Measurements from ENCODE around the gene TIMM10.

The TIMM10 gene

DNA sequence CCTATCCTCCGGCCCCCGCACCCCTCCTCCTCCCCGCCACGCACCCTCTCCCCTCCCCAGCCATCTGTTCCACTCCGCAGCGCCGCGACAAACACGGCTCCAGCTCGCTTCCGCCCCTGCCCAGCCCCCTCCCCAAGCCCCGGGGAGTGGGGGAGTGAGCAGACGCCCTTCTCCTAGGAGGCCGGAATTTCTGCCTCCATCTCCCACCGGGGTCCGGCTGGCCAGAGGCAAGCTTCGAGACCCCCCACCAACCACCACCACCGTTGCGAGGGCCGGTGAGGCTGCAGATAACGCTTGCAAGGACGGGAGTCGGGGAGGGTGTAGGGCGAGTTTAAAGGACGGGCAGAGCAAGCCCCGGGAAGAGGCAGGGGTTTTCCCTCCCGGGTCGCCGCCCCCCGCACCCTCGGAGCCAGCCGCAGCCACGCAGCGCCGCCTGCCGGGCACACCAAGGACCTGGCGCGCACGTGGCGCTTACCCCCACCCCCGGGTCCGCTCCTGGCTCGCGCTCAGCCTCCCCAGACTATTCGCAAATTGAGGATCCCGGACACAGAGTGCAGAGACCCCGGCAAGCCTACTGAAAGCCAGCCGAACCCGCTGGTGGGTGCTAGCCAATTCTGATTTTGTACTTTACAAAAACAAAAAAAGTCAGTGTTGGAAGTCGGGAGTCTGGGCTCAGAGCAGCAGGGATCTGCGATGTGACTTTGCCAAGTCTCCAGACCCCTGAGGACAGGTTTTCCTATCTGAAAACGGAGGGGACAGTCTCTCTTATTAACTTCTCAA is 47.6 kb downstream of the TIMM10 start:
- peak; percentile 82 for DNase-seq (ENCODE audit: low spot score)

DNA sequence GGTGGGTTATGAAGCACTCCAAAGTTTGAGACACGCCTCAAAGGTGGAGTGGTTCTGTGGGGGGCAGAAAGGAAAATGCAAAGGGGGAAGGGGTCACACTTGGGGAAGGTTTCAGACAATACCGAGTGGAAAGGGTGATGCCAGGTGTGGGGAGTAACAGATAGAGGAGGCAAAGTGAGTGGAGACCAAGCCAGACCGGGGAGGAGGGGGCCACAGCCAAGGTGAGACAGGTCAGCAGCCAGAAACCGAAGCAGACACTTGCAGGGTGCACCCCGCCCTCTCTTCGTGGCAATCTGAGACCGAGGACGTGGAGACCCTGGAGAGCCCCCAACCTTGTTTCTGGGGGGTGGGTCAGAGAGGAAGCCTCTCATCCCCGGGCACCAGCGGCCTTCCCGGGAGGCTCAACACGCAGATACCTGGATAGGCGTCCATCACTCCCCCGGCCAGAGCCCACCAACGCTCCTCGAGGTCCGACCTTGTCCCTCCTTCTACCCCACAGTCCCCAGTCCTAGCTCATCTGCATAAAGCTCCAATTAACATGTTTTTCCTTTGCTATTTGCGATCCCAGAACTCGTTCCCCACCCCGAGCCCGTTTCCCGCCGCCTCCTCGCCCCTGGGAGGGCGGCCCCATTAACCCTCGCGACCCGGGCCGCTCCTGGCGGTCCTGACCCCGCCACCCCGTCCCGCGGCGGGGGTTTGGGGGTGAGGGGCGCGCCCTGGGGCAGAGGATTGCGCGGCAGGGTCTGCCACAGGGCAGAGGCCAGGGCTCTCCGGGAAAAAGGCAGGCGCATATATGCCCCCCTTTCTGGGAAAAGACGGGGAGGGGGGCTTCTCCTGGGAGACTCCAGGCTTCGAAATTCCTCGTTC is 48.4 kb downstream of the TIMM10 start:
- DNase-seq (ENCODE audit: low spot score), result no peak

DNA sequence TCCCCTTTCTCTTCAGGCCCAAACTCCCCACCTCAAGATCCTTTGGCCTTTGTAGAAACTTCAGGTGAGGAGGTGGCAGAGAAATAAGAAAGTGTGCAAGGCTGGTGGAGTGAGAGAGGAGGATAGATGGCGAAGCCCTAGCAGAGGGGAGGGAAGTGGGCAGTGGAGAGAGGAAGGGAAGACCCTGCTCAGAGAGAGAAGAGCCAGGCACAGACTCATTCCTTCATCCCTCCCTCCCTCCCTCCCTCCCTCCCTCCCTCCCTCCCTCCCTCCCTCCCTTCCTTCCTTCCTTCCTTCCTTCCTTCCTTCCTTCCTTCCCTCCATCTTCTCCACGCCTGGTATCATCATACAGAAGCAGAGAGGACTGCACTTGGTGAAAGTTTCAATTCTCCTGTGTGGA is 49.2 kb downstream of the TIMM10 start:
- DNase-seq (ENCODE audit: low spot score), result no peak

DNA sequence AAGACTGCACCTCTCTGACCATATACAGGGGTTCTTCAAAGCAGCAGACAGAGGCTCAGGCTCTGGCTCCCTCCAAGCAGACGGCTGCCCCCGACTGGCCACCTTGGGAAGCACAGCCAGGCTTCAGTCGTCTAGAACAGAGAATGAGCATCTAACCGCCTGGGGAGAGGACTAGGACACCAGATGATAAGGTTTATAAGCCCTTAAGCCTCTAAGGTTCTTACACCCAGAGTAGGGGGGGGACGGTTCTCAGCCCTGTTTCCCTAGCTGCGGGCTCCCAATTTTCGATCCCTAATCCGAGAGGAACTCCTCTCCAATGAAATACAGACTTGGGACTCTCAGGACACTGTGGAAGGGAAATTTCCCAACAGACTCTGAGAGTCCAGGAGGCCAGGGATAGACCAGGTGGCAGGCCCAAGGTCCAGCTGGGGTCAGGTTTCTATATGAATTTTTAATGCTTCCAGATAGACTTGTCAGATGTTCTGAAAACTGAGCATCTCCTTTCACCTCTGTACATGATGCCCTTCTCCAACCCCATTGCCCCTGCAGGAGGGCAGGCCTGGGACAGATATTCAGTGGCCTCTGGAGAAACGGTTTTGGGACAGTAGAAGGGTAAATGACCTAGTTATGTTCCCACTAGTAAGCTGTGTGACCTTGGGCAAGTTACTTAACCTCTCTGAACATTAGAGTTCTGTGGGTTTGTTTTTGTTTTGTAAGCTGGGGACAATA is 50.0 kb downstream of the TIMM10 start:
- peak; percentile 85 for DNase-seq (ENCODE audit: low spot score)

DNA sequence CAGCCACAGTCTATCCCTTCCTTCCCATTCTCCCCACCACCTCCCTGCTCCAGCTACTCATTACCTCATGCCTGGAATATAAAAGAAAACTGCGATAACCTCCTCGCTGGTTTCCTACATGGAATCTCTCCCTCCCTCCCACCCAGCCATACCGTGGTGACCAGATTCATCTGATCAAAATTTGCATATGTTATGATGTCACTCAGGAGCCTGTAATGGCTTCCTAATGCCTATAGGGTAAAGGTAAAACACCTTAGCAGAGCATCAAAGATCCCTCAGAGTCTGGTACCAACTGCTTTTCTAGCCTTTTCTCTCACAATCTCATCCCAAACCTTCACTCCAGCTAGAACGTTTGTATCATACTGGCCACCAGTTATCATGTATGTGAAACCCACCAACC is 50.6 kb downstream of the TIMM10 start:
- DNase-seq (ENCODE audit: low spot score), result no peak

DNA sequence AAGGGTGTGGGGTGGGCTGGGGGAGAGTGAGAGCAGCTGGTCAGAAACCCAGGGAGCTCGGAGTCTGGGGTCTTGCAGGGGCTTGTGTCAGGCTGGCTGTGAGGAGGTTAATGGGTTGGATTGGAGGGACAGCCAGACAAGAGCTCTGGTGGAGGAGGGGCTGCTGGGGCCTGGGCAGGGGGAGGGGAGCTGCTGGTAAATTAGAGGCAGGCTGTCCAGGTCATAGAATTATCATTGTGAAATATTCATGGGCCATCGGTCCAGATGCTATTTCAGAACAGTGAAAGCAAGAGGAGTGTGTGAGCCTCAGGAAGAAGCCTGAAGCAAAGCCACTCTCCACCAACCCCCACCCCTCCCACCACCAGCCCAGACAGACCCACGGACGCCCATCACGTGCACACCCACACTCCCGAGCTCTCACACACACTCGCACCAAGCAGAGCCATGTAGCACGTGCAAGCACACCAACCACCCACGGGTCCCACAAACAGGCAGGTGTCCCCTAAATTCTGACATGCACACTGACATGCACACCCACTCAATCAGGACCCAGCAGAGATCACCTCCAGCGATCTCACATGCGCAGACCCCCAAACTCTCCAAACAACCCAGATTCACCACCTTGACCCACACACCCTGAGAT is 51.4 kb downstream of the TIMM10 start:
- no peak for DNase-seq (ENCODE audit: low spot score)

Measured in AG08396 (cell line).